Stimulated activated CD4-positive, alpha-beta T cell treated with anti-CD3 and anti-CD28 coated beads, Interleukin-4, amount 100 ng/mL, for 24 hours (primary cell): ENCODE measurements around the gene ZSWIM4.
"Not testable (repeated sequence)": the region's sequence is repeated elsewhere in the genome, so short reads cannot be mapped to it uniquely, and the experiment has no call there.

Experiments
- DNase-seq: peaks from one replicate; pipeline ENCODE4 v3.0.0-alpha.2; 2020

The ZSWIM4 gene

GRCh38 chr19:13778847-13779246 lies 16.4 kb upstream of the ZSWIM4 start:
- DNase-seq: no peak

- DNase-seq: not testable (repeated sequence)
These were observed 15.4 kb upstream of the ZSWIM4 start for GRCh38 chr19:13779794-13780193.

GRCh38 chr19:13781547-13781946 lies 13.7 kb upstream of the ZSWIM4 start:
- no peak for DNase-seq

DNA sequence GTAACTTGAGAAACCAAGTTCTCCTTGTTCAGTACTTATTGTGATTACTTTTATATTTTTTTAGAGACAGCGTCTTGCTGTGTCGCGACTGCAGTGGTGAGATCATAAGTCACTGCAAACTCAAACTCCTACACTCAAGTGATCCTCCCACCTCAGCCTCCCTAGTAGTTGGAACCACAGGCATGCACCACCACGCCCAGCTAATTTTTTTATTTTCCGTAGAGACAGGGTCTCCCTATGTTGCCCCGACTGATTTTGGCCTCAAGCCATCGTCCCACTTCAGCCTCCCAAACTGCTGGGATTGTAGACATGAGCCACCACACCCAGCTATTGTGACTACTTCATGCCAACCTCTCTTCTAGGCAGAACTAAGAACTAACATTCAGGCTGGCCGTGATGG lies 12.7 kb upstream of the ZSWIM4 start:
- no peak for DNase-seq

GRCh38 chr19:13783565-13784500 lies 11.4 kb upstream of the ZSWIM4 start:
- DNase-seq: no peak

DNA sequence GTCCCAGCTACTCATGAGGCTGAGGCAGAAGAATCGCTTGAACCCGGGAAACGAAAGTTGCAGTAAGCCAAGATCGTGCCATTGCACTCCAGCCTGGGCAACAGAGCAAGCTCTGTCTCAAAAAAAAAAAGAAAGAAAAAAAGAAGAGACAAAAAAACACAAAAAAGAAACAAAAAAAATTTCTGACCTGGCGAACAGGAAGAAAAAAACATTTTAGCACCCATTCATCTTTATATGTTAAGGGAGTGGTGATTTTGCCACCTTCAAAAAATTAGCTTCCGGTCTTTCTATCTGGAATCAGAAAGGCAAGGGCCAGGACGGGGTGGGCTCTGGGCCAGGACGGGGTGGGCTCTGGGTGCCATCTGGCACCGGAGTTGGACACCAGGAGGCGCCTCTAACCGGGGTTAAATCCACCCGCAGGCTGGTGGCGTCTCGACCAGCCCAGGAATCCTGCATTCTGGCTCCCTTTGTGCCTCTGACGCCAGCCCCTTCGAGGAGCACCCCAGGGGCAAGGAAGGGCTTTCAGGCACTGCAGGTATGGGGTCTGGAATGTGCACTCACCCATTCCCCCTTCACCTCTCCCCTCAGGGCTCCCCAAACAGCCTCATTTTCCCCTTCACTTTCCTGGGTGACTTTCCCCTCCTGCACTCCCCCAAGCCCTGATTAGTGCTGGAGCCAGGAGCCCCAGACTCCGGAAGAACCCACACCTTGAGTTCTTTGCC lies 10.4 kb upstream of the ZSWIM4 start:
- DNase-seq: peak; percentile 77

DNA sequence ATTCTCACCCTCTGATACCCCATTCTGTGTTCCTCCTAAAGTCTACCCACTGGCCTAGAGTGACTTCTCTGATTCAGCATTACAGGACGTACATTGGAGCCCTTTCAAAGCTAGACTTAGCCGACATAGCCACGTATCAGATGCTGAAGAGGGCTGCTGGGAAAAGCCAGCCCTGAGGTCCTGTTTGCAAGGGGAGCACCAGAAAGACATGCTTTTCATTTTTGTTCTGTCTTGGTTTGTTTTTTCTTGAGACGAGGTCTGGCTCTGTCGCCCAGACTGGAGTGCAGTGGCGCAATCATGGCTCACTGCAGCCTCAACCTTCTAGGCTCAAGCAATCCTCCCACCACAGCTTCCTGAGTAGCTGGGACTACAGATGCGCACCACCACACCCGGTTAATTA lies 6.3 kb upstream of the ZSWIM4 start:
- no peak for DNase-seq

DNA sequence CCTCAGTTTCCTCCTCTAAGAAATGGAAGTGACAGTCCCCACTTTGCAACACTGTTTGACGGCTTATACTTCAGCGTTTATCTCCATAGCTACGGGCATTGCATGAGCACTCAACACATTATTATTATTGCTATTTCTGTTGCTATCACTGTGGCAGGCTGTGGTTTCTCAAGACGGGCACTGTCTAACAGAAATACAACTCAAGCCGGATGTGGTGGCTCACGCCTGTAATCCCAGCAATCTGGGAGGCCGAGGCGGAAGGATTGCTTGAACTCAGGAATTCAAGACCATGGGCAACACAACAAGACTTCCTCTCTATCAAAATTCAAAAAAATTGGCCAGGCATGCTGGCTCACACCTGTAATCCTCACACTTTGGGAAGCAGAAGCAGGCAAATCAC lies 4.9 kb upstream of the ZSWIM4 start:
- no peak for DNase-seq

DNA sequence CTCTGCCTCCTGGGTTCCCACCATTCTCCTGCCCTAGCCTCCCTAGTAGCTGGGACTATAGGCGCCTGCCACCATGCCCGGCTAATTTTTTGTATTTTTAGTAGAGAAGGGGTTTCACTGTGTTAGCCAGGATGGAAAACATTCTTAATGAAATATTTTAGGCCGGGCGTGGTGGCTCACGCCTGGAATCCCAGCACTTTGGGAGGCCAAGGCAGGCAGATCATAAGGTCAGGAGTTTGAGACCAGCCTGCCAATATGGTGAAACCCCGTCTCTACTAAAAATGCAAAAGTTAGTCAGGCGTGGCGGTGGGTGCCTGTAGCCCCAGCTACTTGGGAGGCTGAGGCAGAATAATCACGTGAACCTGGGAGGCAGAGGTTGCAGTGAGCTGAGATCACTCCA lies 1.9 kb upstream of the ZSWIM4 start:
- not testable (repeated sequence) for DNase-seq

- DNase-seq: no peak
These were observed 866 bp upstream of the ZSWIM4 start for GRCh38 chr19:13794398-13794756.

- no peak for DNase-seq
These were observed 505 bp downstream of the ZSWIM4 start for GRCh38 chr19:13795595-13796300.

- DNase-seq: no peak
These were observed 1.2 kb downstream of the ZSWIM4 start for GRCh38 chr19:13796301-13797057.

GRCh38 chr19:13797058-13797440 lies 1.8 kb downstream of the ZSWIM4 start:
- DNase-seq: no peak

GRCh38 chr19:13797870-13798269 lies 2.6 kb downstream of the ZSWIM4 start:
- DNase-seq: no peak

- DNase-seq: no peak
These were observed 4.4 kb downstream of the ZSWIM4 start for GRCh38 chr19:13799669-13800068.

GRCh38 chr19:13803038-13803437 lies 7.8 kb downstream of the ZSWIM4 start:
- no peak for DNase-seq

DNA sequence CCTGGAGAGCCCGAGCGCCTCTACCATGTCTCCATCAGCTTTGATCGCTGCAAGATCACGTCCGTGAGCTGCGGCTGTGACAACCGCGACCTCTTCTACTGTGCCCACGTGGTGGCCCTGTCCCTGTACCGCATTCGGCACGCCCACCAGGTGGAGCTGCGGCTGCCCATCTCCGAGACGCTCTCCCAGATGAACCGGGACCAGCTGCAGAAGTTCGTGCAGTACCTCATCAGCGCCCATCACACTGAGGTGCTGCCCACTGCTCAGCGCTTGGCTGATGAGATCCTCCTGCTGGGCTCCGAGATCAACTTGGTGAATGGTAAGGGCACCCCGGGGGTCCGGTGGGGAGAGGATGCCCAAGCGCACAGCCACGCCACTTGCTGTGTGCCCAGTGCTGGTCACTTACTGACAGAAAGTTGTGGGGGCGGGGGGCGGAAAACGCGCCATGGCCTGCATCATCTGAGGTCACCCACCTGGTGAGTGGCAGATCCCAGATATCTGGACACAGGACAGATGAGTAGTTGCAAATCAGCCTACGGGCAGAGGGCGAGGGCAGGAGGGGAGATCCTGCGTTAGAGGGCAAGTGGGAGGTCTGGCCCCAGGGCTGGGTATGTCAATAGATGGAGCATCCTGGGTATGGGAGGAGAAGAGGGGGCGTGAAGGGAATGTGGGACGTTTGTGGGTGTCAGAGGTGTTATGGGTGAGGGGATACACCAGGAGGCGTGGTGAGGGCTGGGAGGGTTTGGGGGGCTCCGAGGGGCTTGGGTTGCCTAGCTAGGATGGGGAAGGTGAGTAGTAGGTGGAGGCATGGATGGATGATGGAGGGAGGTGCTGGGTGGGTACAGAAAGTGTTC lies 9.8 kb downstream of the ZSWIM4 start:
- DNase-seq: no peak

- DNase-seq: no peak
These were observed 11.5 kb downstream of the ZSWIM4 start for GRCh38 chr19:13806728-13807127.

- no peak for DNase-seq
These were observed 12.3 kb downstream of the ZSWIM4 start for GRCh38 chr19:13807421-13808021.

- DNase-seq: no peak
These were observed 13.6 kb downstream of the ZSWIM4 start for GRCh38 chr19:13808856-13809255.

- no peak for DNase-seq
These were observed 17.3 kb downstream of the ZSWIM4 start for GRCh38 chr19:13812544-13812943.
